NB4 (cell line): ENCODE results near the gene SYCN.

Source experiments
- POLR2A ChIP-seq: IDR thresholded peaks from 2 replicates; pipeline ENCODE4 v1.6.1; 2011; ENCODE audit warnings: mild to moderate bottlenecking; ENCODE audit not compliant: insufficient read length; ENCODE audit errors: extremely low read depth
- TF ChIP-seq, protein P1 (sequence below): IDR thresholded peaks from one replicate; pipeline ENCODE4 v1.5.1; 2012; ENCODE audit warnings: low read depth, low read length
- TF ChIP-seq, protein P2 (sequence below): IDR thresholded peaks from 2 replicates; pipeline ENCODE4 v1.6.1; 2011; ENCODE audit warnings: low read depth, low read length

DNA sequence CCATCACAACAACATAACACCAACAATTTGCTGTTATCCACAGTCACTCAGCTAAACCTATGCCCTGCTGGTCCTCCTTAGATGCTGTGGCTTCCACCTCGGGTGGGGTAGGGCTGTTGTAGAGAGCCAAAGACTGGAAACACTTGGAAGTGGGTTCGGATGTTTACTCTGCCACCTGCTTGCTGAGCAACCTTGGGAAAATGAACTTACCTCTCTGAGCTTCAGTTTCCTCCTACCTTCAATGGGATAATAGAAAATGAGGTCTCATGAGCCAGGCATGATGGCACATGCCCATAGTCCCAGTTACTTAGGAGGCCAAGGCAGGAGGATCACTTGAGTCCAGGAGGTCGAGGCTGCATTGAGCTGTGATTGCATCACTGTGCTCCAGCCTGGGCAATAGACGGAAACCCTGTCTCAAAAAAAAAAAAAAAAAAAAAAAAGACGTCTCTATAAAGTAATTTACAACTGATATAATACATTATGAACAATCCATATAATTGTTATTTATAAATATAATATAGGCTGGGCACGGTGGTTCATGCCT is 3.3 kb upstream of the SYCN start:
- TF ChIP-seq, protein P1, sequence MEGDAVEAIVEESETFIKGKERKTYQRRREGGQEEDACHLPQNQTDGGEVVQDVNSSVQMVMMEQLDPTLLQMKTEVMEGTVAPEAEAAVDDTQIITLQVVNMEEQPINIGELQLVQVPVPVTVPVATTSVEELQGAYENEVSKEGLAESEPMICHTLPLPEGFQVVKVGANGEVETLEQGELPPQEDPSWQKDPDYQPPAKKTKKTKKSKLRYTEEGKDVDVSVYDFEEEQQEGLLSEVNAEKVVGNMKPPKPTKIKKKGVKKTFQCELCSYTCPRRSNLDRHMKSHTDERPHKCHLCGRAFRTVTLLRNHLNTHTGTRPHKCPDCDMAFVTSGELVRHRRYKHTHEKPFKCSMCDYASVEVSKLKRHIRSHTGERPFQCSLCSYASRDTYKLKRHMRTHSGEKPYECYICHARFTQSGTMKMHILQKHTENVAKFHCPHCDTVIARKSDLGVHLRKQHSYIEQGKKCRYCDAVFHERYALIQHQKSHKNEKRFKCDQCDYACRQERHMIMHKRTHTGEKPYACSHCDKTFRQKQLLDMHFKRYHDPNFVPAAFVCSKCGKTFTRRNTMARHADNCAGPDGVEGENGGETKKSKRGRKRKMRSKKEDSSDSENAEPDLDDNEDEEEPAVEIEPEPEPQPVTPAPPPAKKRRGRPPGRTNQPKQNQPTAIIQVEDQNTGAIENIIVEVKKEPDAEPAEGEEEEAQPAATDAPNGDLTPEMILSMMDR, result no peak
- TF ChIP-seq, protein P2, sequence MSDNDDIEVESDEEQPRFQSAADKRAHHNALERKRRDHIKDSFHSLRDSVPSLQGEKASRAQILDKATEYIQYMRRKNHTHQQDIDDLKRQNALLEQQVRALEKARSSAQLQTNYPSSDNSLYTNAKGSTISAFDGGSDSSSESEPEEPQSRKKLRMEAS, result no peak
- no peak for TF ChIP-seq POLR2A
